Fibroblast of villous mesenchyme (primary cell): ENCODE measurements around the gene SUFU. TPM values are rescaled to one million over a fixed set of nuclear protein-coding genes. Genes with fewer than 3 reads are reported as not detected.

Experiments used
- small RNA-seq: library from RNA; depleted of rRNA; stranded (forward); fragments of <200 nt; gene quantifications from one replicate; pipeline ENCODE3, GENCODE V24; 2012
- total RNA-seq: library from RNA; depleted of rRNA; stranded (reverse); fragments of >200 nt; gene quantifications from 2 replicates; pipeline ENCODE4 v1.2.3, GENCODE V29; 2012

Gene SUFU
- total RNA-seq, 1 donor, result 3.9 TPM

Small RNAs within 50 kb of the gene (small RNA-seq; reads per million reads assigned to genes)
- not detected for gene RNU6-43P

Other genes starting within 250 kb of the SUFU start
- gene NFKB2, start 108.3 kb upstream of the SUFU start, total RNA-seq, result 16.8 and 37.6 TPM in 2 replicates
- 1.6 and 2.2 TPM in 2 replicates for gene PSD, start 85.2 kb upstream of the SUFU start, total RNA-seq
- 4.3 and 8.4 TPM in 2 replicates for gene FBXL15, start 83.1 kb upstream of the SUFU start, total RNA-seq
- 51.0 and 54.8 TPM in 2 replicates for gene CUEDC2, start 71.4 kb upstream of the SUFU start, total RNA-seq
- not detected in 2 replicates for gene C10orf95, start 52.4 kb upstream of the SUFU start, total RNA-seq
- 130 and 142 TPM in 2 replicates for gene ACTR1A, start 1.3 kb upstream of the SUFU start, total RNA-seq
- gene TRIM8, start 140.5 kb downstream of the SUFU start, total RNA-seq, result 116 and 119 TPM in 2 replicates
- 5.5 and 6.0 TPM in 2 replicates for gene ARL3, start 210.4 kb downstream of the SUFU start, total RNA-seq
- gene SFXN2, start 210.7 kb downstream of the SUFU start, total RNA-seq, result 2.9 and 3.5 TPM in 2 replicates
- 34.8 and 40.6 TPM in 2 replicates for gene WBP1L, start 240.0 kb downstream of the SUFU start, total RNA-seq